KOPT-K1 (cell line): ENCODE data around the gene EPB41L4B.
"Not testable (repeated sequence)": the region's sequence is repeated elsewhere in the genome, so short reads cannot be mapped to it uniquely, and the experiment has no call there.

Experiments
- H3K27ac ChIP-seq: fragments of 200-600 bp; sonication (generic); 2 replicates; pipeline ENCODE4 v1.5.1; 2016; ENCODE audit warnings: antibody characterized with exemption, mild to moderate bottlenecking, low read depth, low read length; ENCODE audit not compliant: poor library complexity, severe bottlenecking
- H3K36me3 ChIP-seq: fragments of 200-600 bp; sonication (generic); 2 replicates; pipeline ENCODE4 v1.5.1; 2017; ENCODE audit warnings: antibody characterized with exemption, mild to moderate bottlenecking, low read length, moderate library complexity; ENCODE audit not compliant: insufficient read depth
- H3K9me3 ChIP-seq: fragments of 200-600 bp; sonication (generic); 2 replicates; pipeline ENCODE4 v1.5.1; 2017; ENCODE audit warnings: antibody characterized with exemption, low read length, mild to moderate bottlenecking; ENCODE audit not compliant: insufficient read depth, poor library complexity, severe bottlenecking

Gene EPB41L4B

GRCh38 chr9:109295221-109296130 lies 25.4 kb downstream of the EPB41L4B start:
- Histone ChIP-seq H3K9me3 (no peaks in the 10 kb centered on the region), H3K36me3 (no peaks in the 10 kb centered on the region), H3K27ac (no peak overlapping the region)

- Histone ChIP-seq H3K36me3 (no peaks in the 10 kb centered on the region), H3K27ac (no peak overlapping the region), H3K9me3 (no peaks in the 10 kb centered on the region)
Measured at GRCh38 chr9:109290385-109290784, 30.5 kb downstream of the EPB41L4B start.

- Histone ChIP-seq H3K27ac (no peak overlapping the region), H3K36me3 (no peaks in the 10 kb centered on the region), H3K9me3 (no peaks in the 10 kb centered on the region)
Measured at GRCh38 chr9:109289931-109290330, 30.9 kb downstream of the EPB41L4B start.

GRCh38 chr9:109289186-109289585 lies 31.7 kb downstream of the EPB41L4B start:
- Histone ChIP-seq H3K36me3 (no peaks in the 10 kb centered on the region), H3K9me3 (no peaks in the 10 kb centered on the region), H3K27ac (no peak overlapping the region)

- Histone ChIP-seq H3K36me3 (no peaks in the 10 kb centered on the region), H3K9me3 (no peaks in the 10 kb centered on the region), H3K27ac (no peak overlapping the region)
Measured at GRCh38 chr9:109286981-109287380, 33.9 kb downstream of the EPB41L4B start.

GRCh38 chr9:109286571-109286977 lies 34.3 kb downstream of the EPB41L4B start:
- H3K27ac ChIP-seq: no peak overlapping the region
- no peaks in the 10 kb centered on the region for H3K9me3 ChIP-seq
- no peaks in the 10 kb centered on the region for H3K36me3 ChIP-seq

GRCh38 chr9:109283672-109284071 lies 37.2 kb downstream of the EPB41L4B start:
- not testable (repeated sequence) for H3K27ac ChIP-seq, H3K36me3 ChIP-seq, H3K9me3 ChIP-seq

- no peaks in the 10 kb centered on the region for H3K36me3 ChIP-seq
- H3K9me3 ChIP-seq: no peaks in the 10 kb centered on the region
- no peak overlapping the region for H3K27ac ChIP-seq
Measured at GRCh38 chr9:109283012-109283411, 37.8 kb downstream of the EPB41L4B start.

- no peaks in the 10 kb centered on the region for H3K9me3 ChIP-seq
- no peak overlapping the region for H3K27ac ChIP-seq
- no peaks in the 10 kb centered on the region for H3K36me3 ChIP-seq
Measured at GRCh38 chr9:109282302-109282701, 38.6 kb downstream of the EPB41L4B start.

- no peak overlapping the region for H3K27ac ChIP-seq
- H3K36me3 ChIP-seq: no peaks in the 10 kb centered on the region
- no peaks in the 10 kb centered on the region for H3K9me3 ChIP-seq
Measured at GRCh38 chr9:109281518-109281917, 39.3 kb downstream of the EPB41L4B start.

GRCh38 chr9:109278848-109279247 lies 42.0 kb downstream of the EPB41L4B start:
- Histone ChIP-seq H3K27ac (no peak overlapping the region), H3K9me3 (no peaks in the 10 kb centered on the region), H3K36me3 (no peaks in the 10 kb centered on the region)

GRCh38 chr9:109278216-109278615 lies 42.6 kb downstream of the EPB41L4B start:
- Histone ChIP-seq H3K27ac (no peak overlapping the region), H3K36me3 (no peaks in the 10 kb centered on the region), H3K9me3 (no peaks in the 10 kb centered on the region)

- Histone ChIP-seq H3K27ac (no peak overlapping the region), H3K36me3 (no peaks in the 10 kb centered on the region), H3K9me3 (no peaks in the 10 kb centered on the region)
Measured at GRCh38 chr9:109277451-109277850, 43.4 kb downstream of the EPB41L4B start.

- H3K27ac ChIP-seq: no peak overlapping the region
- H3K36me3 ChIP-seq: no peaks in the 10 kb centered on the region
- H3K9me3 ChIP-seq: no peaks in the 10 kb centered on the region
Measured at GRCh38 chr9:109276469-109277440, 44.1 kb downstream of the EPB41L4B start.
